HCT116 (cell line): ENCODE data around the gene CCDC112. TPM values are rescaled to one million over a fixed set of nuclear protein-coding genes. Genes with fewer than 3 reads are reported as not detected.

Experiments
- ATAC-seq: fragments of 200-7000 bp; cut with Tn5 transposase; 2 replicates; pipeline ENCODE4 v1.9.1; 2020; ENCODE audit warnings: mild to moderate bottlenecking, moderate library complexity
- BruUV-seq: library from RNA; stranded (reverse); fragments of 400-500 nt; replicated peaks from 2 replicates; lab custom pipeline; 2021; lab: Mats Ljungman, UMichigan
- CTCF ChIA-PET: fragments of 300-600 bp; sonication (Branson Sonifier 250); formaldehyde crosslinking; loops from one replicate; lab custom pipeline; 2021; ENCODE audit warnings: antibody characterized with exemption; lab: Charles Lee
- POLR2A ChIA-PET: fragments of 300-600, 350-600 bp; sonication (Branson Sonifier 250); formaldehyde crosslinking; loops from one replicate; lab custom pipeline; 2021; ENCODE audit warnings: antibody characterized with exemption; lab: Charles Lee
- RAD21 ChIA-PET, 2 experiments: fragments of 300-600 bp; sonication (Branson Sonifier 250); formaldehyde crosslinking; loops; one replicate each; lab custom pipeline; 2023; ENCODE audit warnings: low total read pairs in 2 of 2; ENCODE audit not compliant: uncharacterized antibody in 2 of 2, unreplicated experiment in 2 of 2, low non-redundant PET in 1 of 2; lab: Charles Lee
- DNase-seq: peaks from one replicate; pipeline ENCODE4 v3.0.0-alpha.2; 2010; ENCODE audit warnings: low read depth, low spot score
- H2AFZ ChIP-seq: fragments of 200-600 bp; shearing (Covaris generic), sonication (generic); 2 replicates; pipeline ENCODE4 v1.6.1; 2017; ENCODE audit warnings: low read depth, mixed run types, mixed read lengths, antibody characterized with exemption, low read length; ENCODE audit not compliant: poor library complexity, severe bottlenecking
- H3K27ac ChIP-seq: 2 replicates; pipeline ENCODE4 v1.5.1; 2012; ENCODE audit warnings: low read depth, low read length
- H3K27me3 ChIP-seq: fragments of 200-600 bp; sonication (generic); 2 replicates; pipeline ENCODE4 v1.6.1; 2016; ENCODE audit warnings: mixed run types, low read length, mixed read lengths; ENCODE audit not compliant: insufficient read depth
- H3K36me3 ChIP-seq, 2 experiments: fragments of 200-500 bp in 1 of 2; fragments of 200-600 bp in 1 of 2; sonication (Bioruptor generic) in 1 of 2; sonication (generic) in 1 of 2; 2 replicates each; pipeline versions ENCODE4 v1.5.1 to v1.6.1; 2014 to 2016; ENCODE audit warnings: low read length in 2 of 2, inconsistent platforms in 1 of 2, mixed read lengths in 1 of 2, mixed run types in 1 of 2; ENCODE audit not compliant: insufficient read depth in 2 of 2, control insufficient read depth in 1 of 2
- H3K4me1 ChIP-seq, 2 experiments: fragments of 200-600 bp in 1 of 2; sonication (generic) in 1 of 2; 2 replicates each; pipeline versions ENCODE4 v1.5.1 to v1.6.1; 2012 to 2017; ENCODE audit warnings: low read length in 2 of 2, inconsistent platforms in 1 of 2, mild to moderate bottlenecking in 1 of 2, mixed read lengths in 1 of 2, mixed run types in 1 of 2, moderate library complexity in 1 of 2; ENCODE audit not compliant: insufficient read depth in 2 of 2, control insufficient read depth in 1 of 2
- H3K4me2 ChIP-seq: fragments of 200-600 bp; sonication (generic); 2 replicates; pipeline ENCODE4 v1.6.1; 2017; ENCODE audit warnings: mixed run types, low read length, mixed read lengths
- H3K4me3 ChIP-seq, 2 experiments: fragments of 200-600 bp in 1 of 2; sonication (generic) in 1 of 2; replicated peaks in 1 of 2; 2 replicates each; pipeline ENCODE4 v1.5.1; 2011 to 2016; ENCODE audit warnings: low read length in 2 of 2, control low read depth in 1 of 2, low read depth in 1 of 2, mild to moderate bottlenecking in 1 of 2, mixed read lengths in 1 of 2, mixed run types in 1 of 2
- H3K79me2 ChIP-seq: fragments of 200-600 bp; sonication (generic); 2 replicates; pipeline ENCODE4 v1.6.1; 2017; ENCODE audit warnings: mild to moderate bottlenecking, mixed run types, low read length, moderate library complexity, mixed read lengths; ENCODE audit not compliant: insufficient read depth
- H3K9ac ChIP-seq: fragments of 200-600 bp; sonication (generic); 2 replicates; pipeline ENCODE4 v1.6.1; 2016; ENCODE audit warnings: low read length, mixed read lengths
- H3K9me2 ChIP-seq: fragments of 200-600 bp; sonication (generic), shearing (Covaris generic); 2 replicates; pipeline ENCODE4 v1.6.1; 2017; ENCODE audit warnings: mixed run types, mild to moderate bottlenecking, moderate library complexity; ENCODE audit not compliant: insufficient read depth
- H3K9me3 ChIP-seq, 2 experiments: fragments of 200-500 bp in 1 of 2; fragments of 200-600 bp in 1 of 2; sonication (Bioruptor generic) in 1 of 2; sonication (generic) in 1 of 2; 2 replicates each; pipeline ENCODE4 v1.6.1; 2014 to 2017; ENCODE audit warnings: low read length in 2 of 2, mixed read lengths in 2 of 2, inconsistent platforms in 1 of 2, low read depth in 1 of 2, mild to moderate bottlenecking in 1 of 2, mixed run types in 1 of 2, moderate library complexity in 1 of 2; ENCODE audit not compliant: control insufficient read depth in 1 of 2, insufficient read depth in 1 of 2
- H4K20me1 ChIP-seq: fragments of 200-600 bp; sonication (generic), shearing (Covaris generic); 2 replicates; pipeline ENCODE4 v1.6.1; 2017; ENCODE audit warnings: mixed run types, mild to moderate bottlenecking, moderate library complexity; ENCODE audit not compliant: insufficient read depth
- CBX3 ChIP-seq: IDR thresholded peaks from 2 replicates; pipeline ENCODE4 v1.6.1; 2012; ENCODE audit warnings: low read depth
- CEBPB ChIP-seq: IDR thresholded peaks from 2 replicates; pipeline ENCODE4 v1.6.1; 2012; ENCODE audit warnings: low read depth
- EGR1 ChIP-seq: IDR thresholded peaks from 2 replicates; pipeline ENCODE4 v1.6.1; 2012; ENCODE audit warnings: low read depth
- ELF1 ChIP-seq: IDR thresholded peaks from 2 replicates; pipeline ENCODE4 v1.6.1; 2012; ENCODE audit warnings: low read depth, borderline replicate concordance
- EZH2 ChIP-seq: fragments of 200-600 bp; sonication (generic); IDR thresholded peaks from 2 replicates; pipeline ENCODE4 v1.6.1; 2017; ENCODE audit warnings: antibody characterized with exemption, mixed run types
- EZH2phosphoT487 ChIP-seq: fragments of 200-600 bp; IDR thresholded peaks from 2 replicates; pipeline ENCODE4 v1.6.1; 2018; ENCODE audit warnings: antibody characterized with exemption, borderline replicate concordance
- FOSL1 ChIP-seq: IDR thresholded peaks from 2 replicates; pipeline ENCODE4 v1.6.1; 2012; ENCODE audit warnings: low read depth
- POLR2A ChIP-seq: IDR thresholded peaks from 2 replicates; pipeline ENCODE4 v1.7.0; 2011; ENCODE audit warnings: borderline replicate concordance; ENCODE audit not compliant: insufficient read depth, insufficient read length; ENCODE audit errors: extremely low read depth
- POLR2AphosphoS5 ChIP-seq: IDR thresholded peaks from 2 replicates; pipeline ENCODE4 v1.6.1; 2011; ENCODE audit warnings: mild to moderate bottlenecking, low read depth, low read length, moderate library complexity
- RAD21 ChIP-seq: IDR thresholded peaks from 2 replicates; pipeline ENCODE4 v1.6.1; 2012; ENCODE audit warnings: low read depth, mild to moderate bottlenecking
- SIN3A ChIP-seq: IDR thresholded peaks from 2 replicates; pipeline ENCODE4 v1.6.1; 2012; ENCODE audit warnings: low read depth
- SP1 ChIP-seq: IDR thresholded peaks from 2 replicates; pipeline ENCODE4 v1.6.1; 2012; ENCODE audit warnings: low read depth
- YY1 ChIP-seq: IDR thresholded peaks from 2 replicates; pipeline ENCODE4 v1.6.1; 2011; ENCODE audit warnings: low read length, low read depth, moderate library complexity, mild to moderate bottlenecking; ENCODE audit not compliant: insufficient replicate concordance; ENCODE audit errors: extremely low read depth
- ZNF274 ChIP-seq: fragments of 200-500 bp; sonication (Bioruptor generic); IDR thresholded peaks from 2 replicates; pipeline ENCODE4 v1.6.1; 2014; ENCODE audit warnings: mild to moderate bottlenecking, low read depth, low read length, inconsistent platforms
- intact Hi-C: fragments of 100-400 bp; cut with micrococcal nuclease; formaldehyde crosslinking; loops from 2 replicates; pipeline ENCODE4 v1.10.0; 2022
- total RNA-seq: library from RNA; stranded (reverse); gene quantifications from one replicate; pipeline ENCODE4 v1.2.1, GENCODE V29; 2021; ENCODE audit not compliant: unreplicated experiment
- TF ChIP-seq, protein P1 (sequence below), 3 experiments: fragments of 200-600 bp in 1 of 3; sonication (generic) in 1 of 3; IDR thresholded peaks in 2 of 3; conservative IDR thresholded peaks in 1 of 3; 2 replicates each; pipeline ENCODE4 v1.5.1; 2012 to 2017; ENCODE audit warnings: low read depth in 2 of 3, low read length in 2 of 3, antibody characterized with exemption in 1 of 3, borderline replicate concordance in 1 of 3, control low read depth in 1 of 3, mild to moderate bottlenecking in 1 of 3, mixed read lengths in 1 of 3, mixed run types in 1 of 3, moderate library complexity in 1 of 3; ENCODE audit not compliant: insufficient read depth in 1 of 3
- TF ChIP-seq, protein P2 (sequence below): IDR thresholded peaks from 2 replicates; pipeline ENCODE4 v1.6.1; 2012
- TF ChIP-seq, protein P3 (sequence below): IDR thresholded peaks from 2 replicates; pipeline ENCODE4 v1.6.1; 2011; ENCODE audit warnings: mild to moderate bottlenecking, low read length, moderate library complexity; ENCODE audit not compliant: insufficient replicate concordance; ENCODE audit errors: extremely low read depth
- TF ChIP-seq, protein P4 (sequence below): IDR thresholded peaks from 2 replicates; pipeline ENCODE4 v1.6.1; 2012; ENCODE audit warnings: low read depth
- TF ChIP-seq, protein P5 (sequence below): IDR thresholded peaks from 2 replicates; pipeline ENCODE4 v1.6.1; 2012

The CCDC112 gene
- total RNA-seq, 1 experiment from 2014 or later: 13.7 TPM

DNA sequence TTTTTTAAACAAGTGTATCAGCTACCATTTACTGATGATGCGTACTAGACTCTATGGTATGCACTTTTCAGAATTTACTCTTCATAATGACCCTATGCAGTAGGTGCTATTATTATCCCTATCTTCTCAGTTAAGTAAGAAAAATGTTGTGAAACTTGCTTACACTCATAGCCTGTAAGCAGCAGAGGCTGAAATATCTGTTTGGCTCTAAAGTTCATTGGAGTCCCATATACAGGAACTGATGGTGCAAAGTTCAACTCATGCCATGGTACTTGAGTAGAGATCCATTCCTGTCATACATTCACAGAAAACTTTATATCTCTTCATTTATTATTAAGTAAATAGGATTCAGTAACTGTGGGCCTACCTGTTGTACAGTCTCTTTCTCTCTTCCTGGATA lies 41.4 kb upstream of the CCDC112 start:
- ChIA-PET CTCF (no interaction called here), RAD21 (no interaction called here)
- Histone ChIP-seq H3K4me3 (no peak overlapping the region), H2AFZ (no peak overlapping the region), H3K9ac (no peak overlapping the region), H3K9me3 (no peaks in the 10 kb centered on the region), H4K20me1 (no peaks in the 10 kb centered on the region), H3K4me1 (no peaks in the 10 kb centered on the region; a peak in 1 of 4 replicates), H3K27me3 (no peaks in the 10 kb centered on the region), H3K79me2 (no peaks in the 10 kb centered on the region), H3K36me3 (no peaks in the 10 kb centered on the region)
- intact Hi-C loops: no loop called here
- no TSS peak for BruUV-seq
- no peak for TF ChIP-seq EGR1
- TF ChIP-seq, protein P1, sequence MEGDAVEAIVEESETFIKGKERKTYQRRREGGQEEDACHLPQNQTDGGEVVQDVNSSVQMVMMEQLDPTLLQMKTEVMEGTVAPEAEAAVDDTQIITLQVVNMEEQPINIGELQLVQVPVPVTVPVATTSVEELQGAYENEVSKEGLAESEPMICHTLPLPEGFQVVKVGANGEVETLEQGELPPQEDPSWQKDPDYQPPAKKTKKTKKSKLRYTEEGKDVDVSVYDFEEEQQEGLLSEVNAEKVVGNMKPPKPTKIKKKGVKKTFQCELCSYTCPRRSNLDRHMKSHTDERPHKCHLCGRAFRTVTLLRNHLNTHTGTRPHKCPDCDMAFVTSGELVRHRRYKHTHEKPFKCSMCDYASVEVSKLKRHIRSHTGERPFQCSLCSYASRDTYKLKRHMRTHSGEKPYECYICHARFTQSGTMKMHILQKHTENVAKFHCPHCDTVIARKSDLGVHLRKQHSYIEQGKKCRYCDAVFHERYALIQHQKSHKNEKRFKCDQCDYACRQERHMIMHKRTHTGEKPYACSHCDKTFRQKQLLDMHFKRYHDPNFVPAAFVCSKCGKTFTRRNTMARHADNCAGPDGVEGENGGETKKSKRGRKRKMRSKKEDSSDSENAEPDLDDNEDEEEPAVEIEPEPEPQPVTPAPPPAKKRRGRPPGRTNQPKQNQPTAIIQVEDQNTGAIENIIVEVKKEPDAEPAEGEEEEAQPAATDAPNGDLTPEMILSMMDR (IDR thresholded peaks at IDR 0.05 in 2 of 3, conservative IDR thresholded peaks at IDR 0.05 in 1 of 3; ENCODE audit: borderline replicate concordance in 1 of 3, insufficient read depth in 1 of 3, low read depth in 2 of 3, low read length in 2 of 3): no peak
- no peak for TF ChIP-seq SP1
- TF ChIP-seq, protein P2, sequence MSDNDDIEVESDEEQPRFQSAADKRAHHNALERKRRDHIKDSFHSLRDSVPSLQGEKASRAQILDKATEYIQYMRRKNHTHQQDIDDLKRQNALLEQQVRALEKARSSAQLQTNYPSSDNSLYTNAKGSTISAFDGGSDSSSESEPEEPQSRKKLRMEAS: no peak
- no peak for TF ChIP-seq ZNF274
- TF ChIP-seq CBX3: no peak
- no peak for TF ChIP-seq YY1
- TF ChIP-seq POLR2AphosphoS5: no peak
- no peak for TF ChIP-seq POLR2A
- no peak for TF ChIP-seq SIN3A
- no peak for TF ChIP-seq FOSL1
- TF ChIP-seq ELF1: no peak
- TF ChIP-seq, protein P3, sequence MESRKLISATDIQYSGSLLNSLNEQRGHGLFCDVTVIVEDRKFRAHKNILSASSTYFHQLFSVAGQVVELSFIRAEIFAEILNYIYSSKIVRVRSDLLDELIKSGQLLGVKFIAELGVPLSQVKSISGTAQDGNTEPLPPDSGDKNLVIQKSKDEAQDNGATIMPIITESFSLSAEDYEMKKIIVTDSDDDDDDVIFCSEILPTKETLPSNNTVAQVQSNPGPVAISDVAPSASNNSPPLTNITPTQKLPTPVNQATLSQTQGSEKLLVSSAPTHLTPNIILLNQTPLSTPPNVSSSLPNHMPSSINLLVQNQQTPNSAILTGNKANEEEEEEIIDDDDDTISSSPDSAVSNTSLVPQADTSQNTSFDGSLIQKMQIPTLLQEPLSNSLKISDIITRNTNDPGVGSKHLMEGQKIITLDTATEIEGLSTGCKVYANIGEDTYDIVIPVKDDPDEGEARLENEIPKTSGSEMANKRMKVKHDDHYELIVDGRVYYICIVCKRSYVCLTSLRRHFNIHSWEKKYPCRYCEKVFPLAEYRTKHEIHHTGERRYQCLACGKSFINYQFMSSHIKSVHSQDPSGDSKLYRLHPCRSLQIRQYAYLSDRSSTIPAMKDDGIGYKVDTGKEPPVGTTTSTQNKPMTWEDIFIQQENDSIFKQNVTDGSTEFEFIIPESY: no peak
- TF ChIP-seq, protein P4, sequence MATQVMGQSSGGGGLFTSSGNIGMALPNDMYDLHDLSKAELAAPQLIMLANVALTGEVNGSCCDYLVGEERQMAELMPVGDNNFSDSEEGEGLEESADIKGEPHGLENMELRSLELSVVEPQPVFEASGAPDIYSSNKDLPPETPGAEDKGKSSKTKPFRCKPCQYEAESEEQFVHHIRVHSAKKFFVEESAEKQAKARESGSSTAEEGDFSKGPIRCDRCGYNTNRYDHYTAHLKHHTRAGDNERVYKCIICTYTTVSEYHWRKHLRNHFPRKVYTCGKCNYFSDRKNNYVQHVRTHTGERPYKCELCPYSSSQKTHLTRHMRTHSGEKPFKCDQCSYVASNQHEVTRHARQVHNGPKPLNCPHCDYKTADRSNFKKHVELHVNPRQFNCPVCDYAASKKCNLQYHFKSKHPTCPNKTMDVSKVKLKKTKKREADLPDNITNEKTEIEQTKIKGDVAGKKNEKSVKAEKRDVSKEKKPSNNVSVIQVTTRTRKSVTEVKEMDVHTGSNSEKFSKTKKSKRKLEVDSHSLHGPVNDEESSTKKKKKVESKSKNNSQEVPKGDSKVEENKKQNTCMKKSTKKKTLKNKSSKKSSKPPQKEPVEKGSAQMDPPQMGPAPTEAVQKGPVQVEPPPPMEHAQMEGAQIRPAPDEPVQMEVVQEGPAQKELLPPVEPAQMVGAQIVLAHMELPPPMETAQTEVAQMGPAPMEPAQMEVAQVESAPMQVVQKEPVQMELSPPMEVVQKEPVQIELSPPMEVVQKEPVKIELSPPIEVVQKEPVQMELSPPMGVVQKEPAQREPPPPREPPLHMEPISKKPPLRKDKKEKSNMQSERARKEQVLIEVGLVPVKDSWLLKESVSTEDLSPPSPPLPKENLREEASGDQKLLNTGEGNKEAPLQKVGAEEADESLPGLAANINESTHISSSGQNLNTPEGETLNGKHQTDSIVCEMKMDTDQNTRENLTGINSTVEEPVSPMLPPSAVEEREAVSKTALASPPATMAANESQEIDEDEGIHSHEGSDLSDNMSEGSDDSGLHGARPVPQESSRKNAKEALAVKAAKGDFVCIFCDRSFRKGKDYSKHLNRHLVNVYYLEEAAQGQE: no peak
- no peak for TF ChIP-seq CEBPB
- TF ChIP-seq, protein P5, sequence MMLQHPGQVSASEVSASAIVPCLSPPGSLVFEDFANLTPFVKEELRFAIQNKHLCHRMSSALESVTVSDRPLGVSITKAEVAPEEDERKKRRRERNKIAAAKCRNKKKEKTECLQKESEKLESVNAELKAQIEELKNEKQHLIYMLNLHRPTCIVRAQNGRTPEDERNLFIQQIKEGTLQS: no peak
- no peak for TF ChIP-seq RAD21
- TF ChIP-seq EZH2phosphoT487: no peak
- TF ChIP-seq EZH2: no peak
- TF ChIP-seq, all 23 proteins: peak for 0
- Histone ChIP-seq H3K9me2 (no peaks in the 10 kb centered on the region), H3K4me2 (no peak overlapping the region), H3K27ac (no peak overlapping the region)
- POLR2A ChIA-PET: no interaction called here
- ATAC-seq (no peak), DNase-seq (no peak)
